HG03575 (cell line): Measurements from ENCODE around the gene SLC35A5.

Experiments
- ATAC-seq: cut with Tn5 transposase; IDR thresholded peaks from one replicate; pipeline ENCODE4 v1.9.1; 2021; ENCODE audit not compliant: unreplicated experiment, insufficient number of reproducible peaks, low FRiP score; ENCODE audit errors: extremely low read depth

The SLC35A5 gene

DNA sequence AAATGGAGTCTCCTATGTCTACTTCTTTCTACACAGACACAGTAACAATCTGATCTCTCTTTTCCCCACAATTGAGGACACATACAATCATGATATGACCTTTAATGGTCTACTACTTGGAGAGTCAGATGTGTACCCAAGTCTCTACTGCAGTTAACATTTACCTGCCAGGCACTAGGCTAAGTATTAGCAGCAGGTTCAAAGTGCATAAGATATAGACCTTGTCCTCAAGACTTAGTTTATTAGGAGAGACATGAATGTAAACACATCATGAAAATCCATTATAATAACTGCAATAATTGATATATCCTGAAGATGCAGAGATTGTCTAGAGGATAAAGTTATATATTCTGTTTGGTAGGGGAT, 3.1 kb downstream of the SLC35A5 start:
- no peak for ATAC-seq

DNA sequence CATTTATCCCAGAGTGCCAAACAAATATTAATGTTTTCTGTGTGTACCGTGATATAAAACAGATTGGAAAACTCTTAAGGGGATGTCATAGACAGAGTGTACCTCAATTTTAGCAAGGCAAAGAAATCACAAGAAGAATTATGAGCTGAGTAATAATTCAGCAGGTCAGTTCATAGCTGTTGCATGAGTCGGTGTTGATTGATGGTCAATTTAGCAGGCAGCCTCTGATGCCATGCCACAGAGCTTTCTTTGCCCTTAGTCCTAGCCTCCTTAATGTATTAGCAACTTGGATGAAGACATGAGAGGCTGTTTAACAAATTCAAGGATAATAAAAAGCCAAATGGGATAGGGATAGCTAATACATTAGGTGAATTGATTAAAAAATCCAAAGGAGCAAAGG, 6.8 kb downstream of the SLC35A5 start:
- ATAC-seq = no peak

DNA sequence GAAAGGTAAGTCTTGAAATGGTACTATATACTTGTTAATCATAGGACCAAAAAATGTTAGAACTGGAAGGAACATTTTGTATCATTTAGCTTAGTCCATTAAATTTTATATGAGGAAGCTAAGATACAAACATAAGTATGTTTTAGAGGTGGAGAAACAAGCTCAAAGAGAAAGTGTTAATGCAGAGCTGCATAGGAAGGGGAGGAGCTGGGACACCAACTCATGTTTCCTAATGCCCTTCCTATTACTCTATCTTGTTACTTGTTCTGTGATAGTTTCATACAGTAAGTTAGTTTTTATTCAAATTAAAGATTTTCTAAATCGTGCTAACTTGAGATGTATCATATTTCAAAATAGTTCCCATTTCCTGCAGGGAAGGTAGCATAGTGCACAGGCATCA, 7.4 kb downstream of the SLC35A5 start:
- ATAC-seq = no peak

DNA sequence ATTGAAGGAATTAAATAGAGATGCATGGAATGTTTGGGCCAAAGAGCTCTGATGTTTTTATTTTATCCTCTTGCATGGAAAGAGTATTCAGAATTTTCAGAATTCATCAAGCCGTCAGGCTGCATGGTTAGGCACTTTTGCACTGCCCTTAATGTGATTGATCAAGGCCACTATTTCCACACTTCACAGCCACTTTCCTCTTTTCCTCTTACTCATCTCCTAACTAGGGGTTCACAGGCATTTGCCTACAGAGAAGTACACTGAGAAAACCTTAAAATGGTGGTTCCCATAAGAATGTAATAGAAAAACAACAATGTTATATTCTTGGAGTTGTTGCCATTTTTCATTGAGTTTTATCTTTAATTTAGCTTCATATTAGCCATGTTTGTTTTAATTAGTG, 10.9 kb downstream of the SLC35A5 start:
- no peak for ATAC-seq

DNA sequence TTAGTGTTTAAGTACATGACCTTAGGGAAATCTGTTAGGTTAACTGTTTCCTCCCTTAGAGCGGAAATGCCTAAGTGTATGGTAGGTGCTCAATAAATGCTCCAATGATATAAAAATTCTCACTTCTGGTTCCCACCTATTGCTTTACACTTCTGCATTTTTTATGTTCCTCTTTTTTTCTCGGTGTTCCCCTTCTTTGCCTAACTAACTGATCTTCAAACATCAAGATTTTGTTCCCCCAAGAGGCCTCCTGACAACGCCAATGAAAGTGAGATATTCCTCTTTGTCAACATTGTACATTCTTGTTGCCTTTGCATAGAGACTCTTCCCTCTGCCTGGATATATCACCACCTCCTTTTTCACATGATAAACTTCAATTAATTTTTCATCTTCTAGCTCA, 17.4 kb downstream of the SLC35A5 start:
- ATAC-seq = no peak

DNA sequence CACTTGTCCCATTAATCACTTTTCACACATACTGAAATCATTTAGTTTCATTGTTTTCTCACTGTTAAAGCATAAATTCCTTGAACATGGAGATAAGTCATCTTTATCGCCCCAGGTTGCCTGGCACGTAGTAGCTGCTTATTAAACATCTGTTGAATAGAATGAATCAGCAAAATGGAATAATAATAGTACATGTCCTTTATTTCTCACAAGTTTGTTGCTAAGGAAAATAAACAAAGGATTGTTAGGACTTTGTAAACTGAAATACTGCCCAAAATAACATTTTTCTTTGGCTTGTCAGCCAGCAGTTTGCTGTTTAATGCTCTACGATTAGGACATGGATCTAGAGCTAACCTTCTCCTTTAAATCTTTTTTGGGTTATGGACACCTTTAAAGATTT, 17.9 kb downstream of the SLC35A5 start:
- ATAC-seq = no peak

DNA sequence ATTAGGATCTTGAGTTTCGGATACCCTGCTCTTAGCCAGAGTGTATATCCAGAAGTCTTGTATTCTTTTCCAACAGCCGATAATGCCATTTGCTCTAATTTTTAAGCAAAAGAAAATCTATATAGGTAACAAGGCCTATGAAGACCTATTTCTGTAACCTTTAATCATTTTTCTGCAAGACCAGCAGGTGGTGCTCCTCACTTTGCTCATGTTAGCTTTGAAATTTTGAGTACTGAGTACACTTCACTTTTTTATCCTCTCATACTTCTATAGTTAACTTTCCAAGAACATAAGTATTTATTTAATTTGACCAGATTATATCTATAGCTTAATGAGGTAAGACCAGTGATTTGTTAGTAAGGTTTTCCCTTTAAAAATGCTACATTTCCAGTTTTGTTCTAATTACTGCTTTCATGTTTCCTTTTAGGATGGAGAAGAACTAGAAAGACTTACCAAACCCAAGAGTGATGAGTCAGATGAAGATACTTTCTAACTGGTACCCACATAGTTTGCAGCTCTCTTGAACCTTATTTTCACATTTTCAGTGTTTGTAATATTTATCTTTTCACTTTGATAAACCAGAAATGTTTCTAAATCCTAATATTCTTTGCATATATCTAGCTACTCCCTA, 20.5 kb downstream of the SLC35A5 start:
- no peak for ATAC-seq

DNA sequence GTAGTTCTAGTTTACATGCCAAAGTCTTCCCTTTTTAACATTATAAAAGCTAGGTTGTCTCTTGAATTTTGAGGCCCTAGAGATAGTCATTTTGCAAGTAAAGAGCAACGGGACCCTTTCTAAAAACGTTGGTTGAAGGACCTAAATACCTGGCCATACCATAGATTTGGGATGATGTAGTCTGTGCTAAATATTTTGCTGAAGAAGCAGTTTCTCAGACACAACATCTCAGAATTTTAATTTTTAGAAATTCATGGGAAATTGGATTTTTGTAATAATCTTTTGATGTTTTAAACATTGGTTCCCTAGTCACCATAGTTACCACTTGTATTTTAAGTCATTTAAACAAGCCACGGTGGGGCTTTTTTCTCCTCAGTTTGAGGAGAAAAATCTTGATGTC, 21.3 kb downstream of the SLC35A5 start:
- no peak for ATAC-seq

DNA sequence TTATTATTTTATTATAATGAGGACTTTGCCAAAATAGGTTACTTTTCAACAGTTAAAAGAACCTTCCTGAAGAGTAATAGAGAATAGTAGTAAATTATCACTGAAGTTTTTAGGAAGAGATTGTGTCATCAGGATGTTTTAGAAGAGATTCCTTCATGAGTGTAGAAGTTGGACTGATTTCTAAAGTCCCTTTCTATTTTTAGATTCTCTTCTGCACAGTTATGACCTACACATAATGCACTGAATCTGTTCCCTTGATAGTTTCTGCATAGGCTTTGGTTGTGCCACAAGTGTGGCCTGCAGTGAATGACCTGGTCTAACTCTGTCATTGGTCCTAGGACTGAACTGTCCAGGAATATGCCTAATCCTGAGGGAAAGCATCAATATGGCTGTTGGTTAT, 23.9 kb downstream of the SLC35A5 start:
- ATAC-seq = no peak

DNA sequence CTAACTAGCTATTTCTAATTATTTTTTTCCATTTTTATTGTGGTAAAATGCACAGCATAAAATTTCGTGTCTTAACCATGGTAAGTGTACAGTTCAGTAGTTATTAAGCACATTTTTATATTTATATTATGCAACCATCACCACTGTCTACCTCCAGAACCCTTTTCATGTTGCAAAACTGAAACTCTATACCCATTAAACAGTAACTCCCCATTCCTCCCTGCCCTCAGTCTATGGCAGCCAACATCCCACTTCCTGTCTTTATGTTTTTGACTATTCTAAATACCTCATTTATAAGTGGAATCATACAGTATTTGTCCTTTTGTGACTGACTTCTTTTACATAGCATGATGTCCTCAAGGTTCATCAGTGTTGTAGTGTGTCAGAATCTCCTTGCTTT, 25.5 kb downstream of the SLC35A5 start:
- no peak for ATAC-seq

DNA sequence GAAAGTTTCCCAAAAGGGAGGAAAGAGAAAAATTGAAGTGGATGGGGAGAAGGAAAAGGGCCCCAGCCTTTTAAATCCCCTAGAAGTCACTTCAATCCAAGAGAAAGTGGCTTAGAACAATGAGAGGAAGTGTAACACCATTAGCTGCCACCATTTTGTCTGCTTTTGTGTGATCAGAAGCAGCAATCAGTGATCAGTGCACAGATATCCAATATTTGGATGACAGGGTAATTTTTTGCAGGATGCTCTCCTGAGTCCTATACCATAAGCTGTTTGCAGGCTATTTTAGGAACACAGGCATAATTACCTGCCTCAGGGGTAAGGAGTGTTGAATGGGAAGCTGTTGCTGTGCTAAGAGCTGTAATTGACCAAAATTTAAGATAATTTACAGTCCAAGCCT, 31.4 kb downstream of the SLC35A5 start:
- ATAC-seq = no peak

DNA sequence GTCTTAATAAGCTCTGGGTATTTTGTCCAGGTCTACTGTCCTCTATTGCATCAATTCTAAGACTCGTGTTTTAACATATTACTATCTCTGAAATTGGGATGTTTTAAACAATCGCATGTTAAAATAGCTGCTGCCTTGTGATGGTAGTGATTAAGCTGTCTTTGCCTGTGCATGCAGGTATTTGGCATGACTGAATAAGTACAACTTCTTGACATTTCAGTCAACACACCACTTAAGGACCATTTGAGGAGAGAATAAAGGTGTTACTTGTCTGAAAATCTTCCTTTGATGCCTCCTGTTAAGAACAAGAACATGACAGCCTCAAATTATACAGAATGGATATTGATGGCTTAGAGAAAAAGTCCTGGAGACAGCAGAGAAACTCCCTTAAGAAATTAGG, 33.0 kb downstream of the SLC35A5 start:
- ATAC-seq = no peak

DNA sequence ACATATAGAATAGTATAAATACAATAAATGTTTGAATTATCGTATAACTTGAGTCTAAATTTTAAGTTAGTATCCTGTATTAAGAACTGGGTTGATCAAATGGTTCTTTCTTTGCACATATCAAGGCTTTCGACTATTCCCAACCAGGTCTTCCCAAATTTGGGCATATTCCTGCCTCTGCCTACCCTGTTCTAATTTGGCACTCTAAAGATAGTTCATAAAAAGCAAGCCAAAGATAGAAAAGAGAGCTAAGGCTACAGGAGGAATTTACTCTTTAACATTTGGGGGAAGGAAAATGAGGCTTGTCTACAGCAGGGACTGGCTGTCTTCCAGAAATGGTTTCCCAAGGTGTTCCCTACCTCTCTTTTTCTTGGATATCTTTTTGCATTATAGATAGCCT, 36.1 kb downstream of the SLC35A5 start:
- no peak for ATAC-seq

DNA sequence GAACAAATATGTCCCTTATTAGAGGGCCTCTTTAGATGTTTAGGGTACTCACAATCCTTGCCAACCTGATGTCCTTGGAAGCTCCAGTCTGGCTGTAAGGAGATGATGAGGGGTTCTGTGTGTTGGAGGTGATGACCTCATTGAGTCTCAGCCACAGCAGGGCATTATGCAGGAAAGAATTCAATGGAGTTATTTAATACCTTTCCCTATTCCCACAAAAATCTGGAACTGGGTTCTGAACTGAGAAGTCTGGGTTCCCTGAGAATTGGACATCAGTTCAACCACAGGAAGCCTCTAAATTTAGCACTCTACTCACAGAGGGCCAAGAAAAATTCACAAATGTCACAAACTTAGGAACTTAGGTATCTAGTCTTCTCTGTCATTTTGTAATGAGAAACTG, 36.9 kb downstream of the SLC35A5 start:
- ATAC-seq = no peak

DNA sequence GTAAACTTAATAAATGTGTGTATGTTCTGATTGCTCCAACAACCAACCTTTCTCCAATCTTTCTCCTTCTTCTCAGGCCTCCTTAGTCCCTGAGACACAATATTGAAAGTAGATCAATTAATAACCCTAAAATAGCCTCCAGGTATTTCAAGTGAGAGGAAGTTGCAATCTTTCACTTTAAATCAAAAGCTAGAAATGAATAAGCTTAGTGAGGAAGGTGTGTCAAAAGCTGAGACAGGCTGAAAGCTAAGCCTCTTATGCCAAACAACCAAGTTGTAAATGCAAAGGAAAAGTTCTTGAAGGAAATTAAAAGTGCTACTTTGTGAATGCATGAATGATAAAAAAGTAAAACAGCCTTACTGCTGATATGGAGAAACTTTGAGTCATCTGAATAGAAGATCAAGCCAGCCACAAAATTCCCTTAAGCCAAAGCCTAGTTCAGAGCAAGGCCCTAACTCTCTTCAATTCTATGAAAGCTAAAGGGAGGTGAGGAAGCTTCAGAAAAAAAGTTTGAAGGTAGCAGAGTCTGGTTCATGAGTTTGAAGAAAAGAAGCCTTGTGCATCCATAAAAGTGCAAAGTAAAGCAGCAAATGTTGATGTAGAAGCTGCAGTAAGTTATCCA, 40.5 kb downstream of the SLC35A5 start:
- ATAC-seq = no peak

DNA sequence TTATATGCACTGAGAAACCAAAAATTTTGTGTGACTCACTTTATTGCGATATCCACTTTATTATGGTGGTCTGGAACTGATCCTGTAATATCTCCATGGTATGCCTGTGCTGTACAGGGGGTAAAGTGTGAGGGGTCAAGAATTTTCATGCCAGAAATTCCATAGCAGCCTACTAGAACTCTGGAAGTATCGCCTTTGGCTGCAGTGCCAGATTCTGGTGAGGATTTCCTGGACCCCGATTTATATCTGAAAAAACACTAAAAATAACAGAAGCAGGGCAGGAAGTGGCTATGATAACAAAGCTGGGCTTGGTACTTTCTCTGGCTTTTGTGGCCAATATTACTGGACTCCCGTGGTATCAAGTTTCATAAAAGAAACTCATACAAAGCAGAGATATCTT, 42.7 kb downstream of the SLC35A5 start:
- ATAC-seq = no peak

DNA sequence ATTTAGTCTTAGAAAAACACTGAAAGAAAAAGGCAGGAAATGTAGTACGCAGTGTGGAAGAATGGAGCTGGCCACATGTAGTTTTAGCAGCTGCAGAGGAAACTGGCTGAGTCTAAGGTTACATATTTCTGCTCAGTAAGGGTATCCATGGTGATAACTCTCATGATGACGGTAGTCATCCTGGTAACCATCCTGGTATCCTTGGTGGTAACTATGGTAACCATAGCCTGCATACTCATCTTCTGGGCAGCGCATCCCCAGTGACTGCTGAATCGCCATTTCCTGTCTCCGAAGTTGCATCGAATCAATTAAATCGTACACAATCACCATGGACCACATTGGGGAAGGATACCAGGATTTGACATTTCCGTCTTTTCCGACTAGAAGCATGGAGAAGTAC, 43.4 kb downstream of the SLC35A5 start:
- ATAC-seq = no peak

DNA sequence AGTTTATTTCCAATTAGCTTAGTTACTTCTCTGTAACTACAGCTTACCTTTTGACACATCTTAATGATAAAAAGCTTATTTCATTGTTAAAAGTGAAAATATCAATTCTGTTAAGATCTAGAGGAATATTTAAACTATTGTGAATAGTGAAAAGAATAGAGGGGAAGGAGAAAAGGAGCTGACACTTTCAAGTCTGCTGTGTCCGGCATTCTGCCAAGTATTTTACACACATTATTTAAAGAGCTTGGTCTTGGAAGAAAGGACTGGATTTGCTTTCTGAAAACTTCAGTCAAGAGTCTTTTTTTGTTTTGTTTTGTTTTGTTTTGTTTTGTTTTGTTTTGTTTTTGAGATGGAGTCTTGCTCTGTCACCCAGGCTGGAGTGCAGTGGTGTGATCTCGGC, 44.3 kb downstream of the SLC35A5 start:
- ATAC-seq = no peak

DNA sequence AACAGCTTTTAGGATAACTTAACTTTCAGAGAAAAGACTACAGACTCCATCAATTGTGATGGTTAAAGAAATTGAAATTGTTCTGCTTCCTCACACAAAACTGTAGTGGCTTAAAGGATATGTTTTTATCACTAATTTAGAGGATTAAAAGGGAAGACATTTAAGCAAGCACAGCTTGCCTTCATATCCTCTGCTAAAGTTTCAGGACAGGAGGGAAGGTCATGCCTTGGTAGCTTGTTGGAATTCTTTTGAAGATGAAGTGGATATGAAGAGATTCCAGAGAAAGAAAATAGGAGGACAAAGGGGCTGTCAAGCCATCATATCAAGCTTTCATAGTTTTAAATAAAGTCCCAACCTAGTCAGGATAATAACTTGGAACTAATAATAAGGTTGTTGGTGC, 46.0 kb downstream of the SLC35A5 start:
- ATAC-seq = no peak

DNA sequence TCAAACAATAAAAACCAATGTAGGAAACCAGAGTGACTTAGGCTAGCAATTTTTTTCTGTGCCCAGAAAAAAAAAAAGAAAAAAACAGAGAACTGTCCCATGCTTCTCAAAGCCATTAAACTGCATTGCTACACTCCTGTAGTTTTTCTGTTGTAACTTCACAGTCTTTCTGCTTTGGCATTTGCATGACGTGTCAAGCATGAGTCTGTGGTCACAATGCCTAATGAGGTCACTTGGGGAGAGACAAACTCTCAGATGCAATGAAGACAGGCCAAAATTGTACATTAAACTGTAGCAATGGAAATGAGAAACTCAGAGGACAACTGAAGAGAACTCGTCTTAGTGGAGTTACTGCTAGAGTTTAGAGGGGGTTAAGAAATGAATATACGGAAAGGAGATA, 48.3 kb downstream of the SLC35A5 start:
- ATAC-seq = no peak

DNA sequence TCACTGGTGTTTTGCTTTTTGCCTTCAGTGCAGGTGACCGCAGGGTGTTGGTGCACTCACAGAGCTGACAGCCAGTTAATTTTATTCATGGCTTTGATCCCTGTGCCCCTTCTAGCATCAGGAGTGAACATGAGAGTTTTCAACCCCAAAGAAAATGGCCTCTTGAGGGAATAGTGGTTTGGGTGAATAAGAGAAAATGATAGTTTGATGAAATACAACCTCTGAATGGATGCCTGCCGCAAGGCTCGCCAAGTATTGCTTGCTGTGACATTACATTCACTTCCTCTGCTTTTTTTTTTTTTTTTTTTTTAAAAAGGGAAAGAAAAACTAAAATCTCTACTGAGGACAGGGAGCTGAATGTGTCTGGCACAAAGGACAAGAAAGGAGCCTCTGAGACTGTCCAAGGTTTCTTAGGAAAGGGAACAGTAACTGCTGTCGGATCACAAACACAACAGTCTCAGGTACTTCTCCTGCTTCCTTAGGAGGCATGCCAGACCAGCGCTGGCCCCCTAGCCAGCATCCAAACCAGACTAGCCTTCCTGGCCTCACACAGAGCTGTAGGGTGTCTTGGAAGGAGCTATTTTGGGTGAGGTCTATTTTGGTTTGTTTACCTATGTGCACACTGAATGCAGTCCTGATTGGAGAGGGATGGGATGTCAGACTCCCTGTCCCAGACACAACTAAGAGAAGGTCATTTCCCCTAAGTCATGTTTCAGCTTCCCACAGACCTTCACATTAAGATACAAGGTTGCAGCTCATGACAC, 50.1 kb downstream of the SLC35A5 start:
- ATAC-seq = no peak
